Caco-2 (cell line): ENCODE data around the gene NCEH1. TPM values are rescaled to one million over a fixed set of nuclear protein-coding genes. Genes with fewer than 3 reads are reported as not detected.
"Not testable (repeated sequence)": the region's sequence is repeated elsewhere in the genome, so short reads cannot be mapped to it uniquely, and the experiment has no call there.

ENCODE experiments used
- Bru-seq: library from RNA; stranded (reverse); fragments of 400-500 nt; gene quantifications from one replicate; lab custom pipeline; 2021; lab: Mats Ljungman, UMichigan
- BruChase-seq, 2 experiments: library from RNA; stranded (reverse); fragments of 400-500 nt; gene quantifications; one replicate each; lab custom pipeline; 2021; lab: Mats Ljungman, UMichigan
- BruUV-seq: library from RNA; stranded (reverse); fragments of 400-500 nt; replicated peaks from 2 replicates; lab custom pipeline; 2021; lab: Mats Ljungman, UMichigan
- CTCF ChIA-PET: fragments of 300-600 bp; sonication (Branson Sonifier 250); formaldehyde crosslinking; loops from one replicate; lab custom pipeline; 2022; ENCODE audit warnings: antibody characterized with exemption; lab: Charles Lee
- POLR2A ChIA-PET: fragments of 300-600 bp; sonication (Branson Sonifier 250); formaldehyde crosslinking; loops from one replicate; lab custom pipeline; 2022; ENCODE audit warnings: antibody characterized with exemption; lab: Charles Lee
- DNase-seq, 2 experiments: peaks; one replicate each; pipeline versions ENCODE4 v3.0.0 to v3.0.0-alpha.2; 2020 to 2022
- H3K27me3 ChIP-seq: replicated peaks from 2 replicates; pipeline ENCODE4 v1.6.0; 2011; ENCODE audit warnings: low read length; ENCODE audit not compliant: control insufficient read depth, insufficient read depth
- H3K36me3 ChIP-seq: 2 replicates; pipeline ENCODE4 v1.5.1; 2011; ENCODE audit warnings: low read length; ENCODE audit not compliant: control insufficient read depth, insufficient read depth
- H3K4me1 ChIP-seq: fragments of 250-450 bp; sonication (Bioruptor Pico); 2 replicates; pipeline ENCODE4 v1.5.1; 2020; ENCODE audit warnings: mild to moderate bottlenecking
- H3K4me3 ChIP-seq: 2 replicates; pipeline ENCODE4 v1.5.1; 2011; ENCODE audit warnings: low read depth, mild to moderate bottlenecking, control low read depth, low read length
- H3K9me3 ChIP-seq: fragments of 250-450 bp; sonication (Bioruptor Pico); 2 replicates; pipeline ENCODE4 v1.5.1; 2020; ENCODE audit warnings: mild to moderate bottlenecking, moderate library complexity
- H3K27ac Mint-ChIP-seq: one replicate; pipeline ENCODE4 v1.8.0; 2022; ENCODE audit warnings: mixed read lengths; ENCODE audit not compliant: unreplicated experiment
- H3K27me3 Mint-ChIP-seq: one replicate; pipeline ENCODE4 v1.8.0; 2022; ENCODE audit warnings: mixed read lengths; ENCODE audit not compliant: insufficient read depth, unreplicated experiment
- H3K36me3 Mint-ChIP-seq: one replicate; pipeline ENCODE4 v1.8.0; 2022; ENCODE audit warnings: mild to moderate bottlenecking, mixed read lengths; ENCODE audit not compliant: insufficient read depth, unreplicated experiment
- H3K4me1 Mint-ChIP-seq: one replicate; pipeline ENCODE4 v1.8.0; 2022; ENCODE audit warnings: low read depth, mixed read lengths; ENCODE audit not compliant: unreplicated experiment
- H3K4me3 Mint-ChIP-seq: one replicate; pipeline ENCODE4 v1.8.0; 2022; ENCODE audit warnings: mild to moderate bottlenecking, moderate library complexity, mixed read lengths; ENCODE audit not compliant: unreplicated experiment
- H3K9me3 Mint-ChIP-seq: one replicate; pipeline ENCODE4 v1.8.0; 2022; ENCODE audit warnings: mixed read lengths; ENCODE audit not compliant: unreplicated experiment
- intact Hi-C: fragments of 100-400 bp; cut with micrococcal nuclease; formaldehyde crosslinking; loops from one replicate; pipeline ENCODE4 v1.10.0; 2022; ENCODE audit not compliant: unreplicated experiment
- long read RNA-seq: library from polyadenylated mRNA; stranded (forward); transcript quantifications from one replicate; pipeline ENCODE4 v2.0.0, GENCODE V29; 2022
- total RNA-seq: library from RNA; stranded (reverse); gene quantifications from 2 replicates; pipeline ENCODE4 v1.2.3, GENCODE V29; 2022
- TF ChIP-seq, protein P1 (sequence below), 2 experiments: fragments of 200-600 bp in 1 of 2; IDR thresholded peaks; 1 replicate in 1 of 2; 2 replicates in 1 of 2; pipeline versions ENCODE4 v1.5.1 to v1.8.0; 2011 to 2022; ENCODE audit warnings: antibody characterized with exemption in 1 of 2, control low read depth in 1 of 2, inconsistent platforms in 1 of 2, low read depth in 1 of 2, low read length in 1 of 2, mild to moderate bottlenecking in 1 of 2, moderate library complexity in 1 of 2; ENCODE audit not compliant: insufficient read depth in 1 of 2, severe bottlenecking in 1 of 2, unreplicated experiment in 1 of 2

Gene NCEH1, protein sequence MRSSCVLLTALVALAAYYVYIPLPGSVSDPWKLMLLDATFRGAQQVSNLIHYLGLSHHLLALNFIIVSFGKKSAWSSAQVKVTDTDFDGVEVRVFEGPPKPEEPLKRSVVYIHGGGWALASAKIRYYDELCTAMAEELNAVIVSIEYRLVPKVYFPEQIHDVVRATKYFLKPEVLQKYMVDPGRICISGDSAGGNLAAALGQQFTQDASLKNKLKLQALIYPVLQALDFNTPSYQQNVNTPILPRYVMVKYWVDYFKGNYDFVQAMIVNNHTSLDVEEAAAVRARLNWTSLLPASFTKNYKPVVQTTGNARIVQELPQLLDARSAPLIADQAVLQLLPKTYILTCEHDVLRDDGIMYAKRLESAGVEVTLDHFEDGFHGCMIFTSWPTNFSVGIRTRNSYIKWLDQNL
- 10.1 and 15.7 TPM in 2 replicates for total RNA-seq
- Bru-seq, nascent RNA: percentile 64 among the genes with signal in this experiment
- percentile 64 among the genes with signal in this experiment for BruChase-seq, experiment 1, labeled RNA remaining after a 2-hour chase
- BruChase-seq, experiment 2, labeled RNA remaining after a 6-hour chase: percentile 65 among the genes with signal in this experiment
- long read RNA-seq, full-length matches to known transcripts: 27 of 31 reads
- long read RNA-seq, partial matches to known transcripts: 1 of 31 reads
- long read RNA-seq, other reads (novel, unspliced or antisense): 3 of 31 reads

DNA sequence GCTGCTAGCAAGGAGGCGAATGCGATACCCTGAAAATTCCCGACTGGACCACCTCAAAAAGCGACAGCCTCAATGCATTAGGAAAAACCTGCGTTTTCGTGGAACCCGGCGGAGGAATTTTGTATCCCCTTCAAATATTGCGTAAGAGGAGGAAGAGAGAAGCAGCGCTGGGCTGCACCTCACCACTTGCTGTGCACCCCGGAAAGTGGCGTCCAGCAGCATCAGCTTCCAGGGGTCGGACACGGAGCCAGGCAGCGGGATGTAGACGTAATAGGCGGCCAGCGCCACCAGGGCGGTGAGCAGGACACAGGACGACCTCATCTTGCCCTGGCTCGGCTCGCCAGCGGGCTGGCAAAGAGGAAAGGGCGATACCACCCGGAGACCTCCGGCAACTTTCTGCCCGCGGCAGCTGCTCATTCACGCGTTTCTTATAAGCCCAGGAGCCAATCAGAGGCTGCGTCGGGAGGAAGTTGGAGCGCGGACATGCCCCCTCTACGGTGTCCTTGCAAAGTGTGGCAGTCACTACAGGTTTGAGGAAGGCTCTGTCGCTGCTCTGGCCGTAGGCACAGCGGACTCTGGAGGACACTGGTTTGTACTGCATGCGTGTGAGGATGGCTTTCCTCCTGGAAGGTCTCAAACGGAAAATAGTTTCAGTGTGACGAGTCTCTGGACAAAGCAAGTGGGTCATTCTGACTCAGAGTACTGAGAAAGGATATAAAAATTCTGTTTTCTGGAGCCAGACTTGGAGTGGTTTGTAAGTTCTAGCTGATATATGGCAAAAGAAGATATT is at the start of gene NCEH1:
NCEH1 (minus strand) TSS at position 404 of the 790 bp plus-strand sequence; CDS start at position 321, 83 bp downstream.
- Histone ChIP-seq H3K4me3 (peak within 1 kb of the TSS; percentile 62), H3K9me3 (no peaks in the 10 kb centered on the region), H3K4me1 (peaks cover 21% of the 10 kb centered on the region), H3K27me3 (no peaks in the 10 kb centered on the region), H3K36me3 (no peaks in the 10 kb centered on the region)
- ChIA-PET CTCF (interaction anchor here (0.6 to 3.0 kb wide), 7 partner anchors 15 to 44 kb away, joined by 3 to 15 read pairs (median 6); partner anchors contain the start of gene ECT2), POLR2A (interaction anchor here (0.7 to 2.4 kb wide), 2 partner anchors 13 to 39 kb away, joined by 3 to 17 read pairs; partner anchors contain the start of gene ECT2)
- peak; percentile 91 to 95 for DNase-seq
- intact Hi-C loops: loop anchor here (1.0 kb wide), 5 partner anchors 10 to 221 kb away; partner anchors contain the start of gene ECT2
- H3K27me3 Mint-ChIP-seq: no peaks in the 10 kb centered on the region
- peak within 1 kb of the TSS; percentile 91 for H3K27ac Mint-ChIP-seq
- H3K9me3 Mint-ChIP-seq: no peaks in the 10 kb centered on the region
- TF ChIP-seq, protein P1, sequence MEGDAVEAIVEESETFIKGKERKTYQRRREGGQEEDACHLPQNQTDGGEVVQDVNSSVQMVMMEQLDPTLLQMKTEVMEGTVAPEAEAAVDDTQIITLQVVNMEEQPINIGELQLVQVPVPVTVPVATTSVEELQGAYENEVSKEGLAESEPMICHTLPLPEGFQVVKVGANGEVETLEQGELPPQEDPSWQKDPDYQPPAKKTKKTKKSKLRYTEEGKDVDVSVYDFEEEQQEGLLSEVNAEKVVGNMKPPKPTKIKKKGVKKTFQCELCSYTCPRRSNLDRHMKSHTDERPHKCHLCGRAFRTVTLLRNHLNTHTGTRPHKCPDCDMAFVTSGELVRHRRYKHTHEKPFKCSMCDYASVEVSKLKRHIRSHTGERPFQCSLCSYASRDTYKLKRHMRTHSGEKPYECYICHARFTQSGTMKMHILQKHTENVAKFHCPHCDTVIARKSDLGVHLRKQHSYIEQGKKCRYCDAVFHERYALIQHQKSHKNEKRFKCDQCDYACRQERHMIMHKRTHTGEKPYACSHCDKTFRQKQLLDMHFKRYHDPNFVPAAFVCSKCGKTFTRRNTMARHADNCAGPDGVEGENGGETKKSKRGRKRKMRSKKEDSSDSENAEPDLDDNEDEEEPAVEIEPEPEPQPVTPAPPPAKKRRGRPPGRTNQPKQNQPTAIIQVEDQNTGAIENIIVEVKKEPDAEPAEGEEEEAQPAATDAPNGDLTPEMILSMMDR (IDR thresholded peaks at IDR 0.05; ENCODE audit: insufficient read depth in 1 of 2, low read depth in 1 of 2, low read length in 1 of 2, severe bottlenecking in 1 of 2, unreplicated experiment in 1 of 2): peak; percentile 61 to 89
- peaks cover 14% of the 10 kb centered on the region for H3K36me3 Mint-ChIP-seq
- peak within 1 kb of the TSS; percentile 96 for H3K4me3 Mint-ChIP-seq
- TSS peak; percentile 69 for BruUV-seq
- H3K4me1 Mint-ChIP-seq: peaks cover 15% of the 10 kb centered on the region

DNA sequence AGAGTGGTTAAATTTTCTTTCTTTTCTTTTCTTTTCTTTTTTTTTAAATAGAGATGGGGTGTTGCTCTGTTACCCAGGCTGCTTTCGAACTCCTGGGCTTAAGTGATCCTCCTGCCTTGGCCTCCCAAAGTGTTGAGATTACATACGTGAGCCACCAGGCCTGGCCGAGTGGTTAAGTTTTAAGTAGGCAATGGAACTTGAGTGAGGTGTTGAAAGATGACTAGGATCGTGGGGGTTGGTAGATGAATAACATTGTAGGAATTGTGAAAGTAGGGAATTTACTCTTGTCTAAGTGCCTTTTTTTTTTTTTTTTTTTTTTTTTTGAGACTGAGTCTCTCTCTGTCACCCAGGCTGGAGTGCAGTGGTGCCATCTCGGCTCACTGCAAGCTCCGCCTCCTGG is 49.5 kb upstream of the NCEH1 start:
- POLR2A ChIA-PET, H3K27me3 ChIP-seq, BruUV-seq, H3K27me3 Mint-ChIP-seq, H3K27ac Mint-ChIP-seq, H3K9me3 Mint-ChIP-seq, H3K4me3 ChIP-seq, H3K36me3 ChIP-seq, CTCF ChIA-PET, H3K4me1 ChIP-seq, DNase-seq, H3K4me3 Mint-ChIP-seq, H3K9me3 ChIP-seq, H3K4me1 Mint-ChIP-seq, intact Hi-C loops: not testable (repeated sequence)
- peaks cover 79% of the 10 kb centered on the region for H3K36me3 Mint-ChIP-seq

DNA sequence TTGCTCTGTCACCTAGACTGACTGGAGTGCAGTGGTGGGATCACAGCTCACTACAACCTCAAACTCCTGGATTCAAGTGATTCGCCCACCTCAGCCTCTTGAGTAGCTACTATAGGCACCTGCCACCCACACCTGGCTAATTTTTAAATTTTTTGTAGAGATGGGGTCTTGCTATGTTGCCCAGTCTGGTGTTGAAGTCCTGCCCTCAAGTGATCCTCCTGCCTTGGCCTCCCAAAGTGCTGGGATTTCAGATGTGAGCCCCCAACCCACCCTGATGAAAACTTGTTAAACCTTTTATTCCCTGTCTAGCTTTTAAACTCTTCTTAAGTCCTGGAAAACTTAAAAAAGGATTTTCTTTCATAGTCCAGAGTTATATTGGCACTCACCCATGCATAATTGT is 42.3 kb upstream of the NCEH1 start:
- CTCF ChIA-PET: no interaction called here
- TF ChIP-seq, protein P1 (IDR thresholded peaks at IDR 0.05; ENCODE audit: insufficient read depth in 1 of 2, low read depth in 1 of 2, low read length in 1 of 2, severe bottlenecking in 1 of 2, unreplicated experiment in 1 of 2): no peak
- H3K27me3 Mint-ChIP-seq: no peaks in the 10 kb centered on the region
- peaks cover 56% of the 10 kb centered on the region for H3K36me3 Mint-ChIP-seq
- peaks cover 22% of the 10 kb centered on the region for H3K4me1 Mint-ChIP-seq
- intact Hi-C loops: no loop called here
- no peaks in the 10 kb centered on the region for H3K9me3 Mint-ChIP-seq
- Histone ChIP-seq H3K36me3 (peaks cover 2% of the 10 kb centered on the region; the same call in 1 of the 2 replicates), H3K9me3 (no peaks in the 10 kb centered on the region), H3K4me1 (peaks cover 18% of the 10 kb centered on the region), H3K27me3 (no peaks in the 10 kb centered on the region), H3K4me3 (no peak overlapping the region)
- POLR2A ChIA-PET: no interaction called here
- BruUV-seq: no TSS peak
- H3K4me3 Mint-ChIP-seq: no peak overlapping the region
- no peak for DNase-seq
- no peak overlapping the region for H3K27ac Mint-ChIP-seq
